Occipital lobe (tissue), 2 donors: ENCODE results near the gene PSAP. TPM values are rescaled to one million over a fixed set of nuclear protein-coding genes. Genes with fewer than 3 reads are reported as not detected.
"Not testable (repeated sequence)": the region's sequence is repeated elsewhere in the genome, so short reads cannot be mapped to it uniquely, and the experiment has no call there.

Experiments used
- DNase-seq: peaks from one replicate; lab custom pipeline; 2025; lab: John Stamatoyannopoulos, UW
- total RNA-seq: library from RNA; depleted of rRNA; stranded (reverse); fragments of >200 nt; gene quantifications from one replicate; pipeline ENCODE4 v1.2.3, GENCODE V29; 2014

Gene PSAP
- total RNA-seq, 1 donor from 2014 or later, result 385 TPM

DNA sequence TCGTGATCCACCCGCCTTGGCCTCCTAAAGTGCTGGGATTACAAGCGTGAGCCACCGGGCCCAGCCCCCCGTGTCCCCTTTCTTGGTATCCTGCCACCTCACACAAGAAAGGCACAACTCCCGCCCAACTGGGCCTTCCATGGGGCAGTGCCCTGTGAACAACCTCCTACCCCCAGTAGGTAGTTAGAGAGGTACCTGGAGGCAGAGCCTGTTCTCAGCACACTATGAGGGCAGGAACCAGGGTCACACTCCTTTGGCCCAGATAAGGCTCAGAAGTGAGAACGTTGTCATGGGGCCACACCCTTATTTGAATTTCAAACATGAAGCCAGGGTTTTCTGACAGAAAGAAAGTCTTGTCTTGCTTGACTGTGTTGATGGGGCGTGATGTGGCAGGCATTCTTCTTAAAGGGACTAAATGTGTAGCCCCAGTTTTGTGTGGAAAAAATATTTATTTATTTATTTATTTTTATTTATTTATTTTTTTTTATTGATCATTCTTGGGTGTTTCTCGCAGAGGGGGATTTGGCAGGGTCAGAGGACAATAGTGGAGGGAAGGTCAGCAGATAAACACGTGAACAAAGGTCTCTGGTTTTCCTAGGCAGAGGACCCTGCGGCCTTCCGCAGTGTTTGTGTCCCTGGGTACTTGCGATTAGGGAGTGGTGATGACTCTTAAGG is 23.8 kb upstream of the PSAP start:
- not testable (repeated sequence) for DNase-seq

DNA sequence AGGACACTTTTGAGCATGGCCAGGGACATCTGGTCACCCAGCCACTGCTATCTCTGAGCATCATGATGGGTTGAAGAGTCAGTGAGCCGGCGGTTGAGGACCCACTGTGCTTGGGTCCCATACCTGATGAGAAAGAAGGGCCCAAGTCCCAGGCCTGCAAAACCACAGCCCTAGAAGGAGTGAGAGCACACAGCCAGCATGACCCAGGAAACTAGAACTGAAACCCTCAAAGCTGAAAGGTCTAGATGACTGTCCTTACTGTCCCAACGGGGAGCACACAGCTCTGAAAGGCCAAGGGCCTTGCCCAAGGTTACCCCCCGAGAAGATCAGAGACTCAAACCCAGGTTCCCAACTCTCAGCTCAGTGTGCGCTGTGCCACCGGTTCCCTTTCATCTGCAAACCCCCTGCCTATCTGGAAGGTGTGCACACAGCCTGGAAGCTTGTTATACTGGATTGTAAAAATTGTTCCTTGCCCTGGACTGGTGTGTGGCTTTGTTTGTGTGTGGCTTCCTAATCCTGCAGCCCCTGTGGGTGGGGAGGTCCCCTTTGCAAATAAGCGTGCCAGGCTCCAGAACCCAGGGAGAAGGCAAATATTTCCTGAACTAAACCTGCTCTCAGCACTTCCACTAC is 22.6 kb upstream of the PSAP start:
- no peak for DNase-seq

DNA sequence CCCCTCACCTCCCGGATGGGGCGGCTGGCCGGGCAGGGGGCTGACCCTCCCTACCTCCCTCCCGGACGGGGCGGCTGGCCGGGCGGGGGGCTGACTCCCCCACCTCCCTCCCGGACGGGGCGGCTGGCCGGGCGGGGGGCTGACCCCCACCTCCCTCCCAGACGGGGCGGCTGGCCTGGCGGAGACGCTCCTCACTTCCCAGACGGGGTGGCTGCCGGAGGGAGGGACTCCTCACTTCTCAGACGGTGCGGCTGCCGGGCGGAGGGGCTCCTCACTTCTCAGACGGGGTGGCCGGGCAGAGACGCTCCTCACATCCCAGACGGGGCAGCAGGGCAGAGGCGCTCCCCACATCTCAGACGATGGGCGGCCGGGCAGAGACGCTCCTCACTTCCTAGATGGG is 18.6 kb upstream of the PSAP start:
- not testable (repeated sequence) for DNase-seq

DNA sequence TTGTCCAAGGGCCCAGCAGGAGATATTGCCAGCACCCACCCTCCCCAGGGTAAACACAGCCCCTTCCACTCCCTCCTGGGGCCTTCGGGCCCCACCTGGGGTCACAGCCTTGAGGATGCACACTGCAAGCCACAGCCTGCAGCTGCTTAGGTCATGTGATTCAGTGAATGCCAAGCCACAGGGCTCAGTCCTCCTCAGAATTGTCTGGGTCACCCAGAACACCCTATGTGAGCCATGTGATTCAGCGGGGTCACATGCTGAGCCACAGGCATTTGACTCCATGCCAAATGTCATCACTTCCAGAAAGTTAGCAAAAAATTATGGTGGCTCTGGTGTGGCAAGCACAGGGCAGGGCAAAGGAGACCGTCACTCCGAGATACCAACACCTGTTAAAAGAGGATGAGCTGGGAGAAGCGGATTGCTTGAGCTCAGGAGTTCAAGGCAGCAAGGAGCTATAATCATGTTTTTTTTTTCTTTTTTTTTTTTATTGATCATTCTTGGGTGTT is 17.2 kb upstream of the PSAP start:
- DNase-seq, result no peak

DNA sequence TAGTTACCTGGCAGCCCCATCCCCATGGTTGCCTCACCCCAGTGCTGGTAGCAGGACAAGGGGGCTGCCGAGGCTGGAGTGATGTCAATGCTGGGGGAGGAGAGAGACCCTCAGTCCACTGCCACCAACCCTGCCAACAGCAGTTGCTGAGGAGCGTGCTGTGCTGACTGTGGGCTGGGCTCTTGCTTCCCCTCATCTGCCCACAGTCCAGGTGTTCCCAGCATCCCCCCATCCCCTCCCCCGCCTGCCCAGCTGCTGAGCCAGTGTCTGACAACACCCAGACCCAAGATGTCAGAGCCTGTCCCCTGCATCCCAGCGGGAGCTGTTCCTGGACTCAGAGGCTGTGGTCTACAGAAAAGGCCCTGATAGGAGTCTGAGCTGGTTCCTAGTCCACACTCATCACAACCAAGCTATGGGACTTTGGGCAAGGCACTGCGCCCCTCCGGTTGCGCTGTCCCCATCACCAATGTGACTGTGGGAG is 14.6 kb upstream of the PSAP start:
- DNase-seq, result no peak

DNA sequence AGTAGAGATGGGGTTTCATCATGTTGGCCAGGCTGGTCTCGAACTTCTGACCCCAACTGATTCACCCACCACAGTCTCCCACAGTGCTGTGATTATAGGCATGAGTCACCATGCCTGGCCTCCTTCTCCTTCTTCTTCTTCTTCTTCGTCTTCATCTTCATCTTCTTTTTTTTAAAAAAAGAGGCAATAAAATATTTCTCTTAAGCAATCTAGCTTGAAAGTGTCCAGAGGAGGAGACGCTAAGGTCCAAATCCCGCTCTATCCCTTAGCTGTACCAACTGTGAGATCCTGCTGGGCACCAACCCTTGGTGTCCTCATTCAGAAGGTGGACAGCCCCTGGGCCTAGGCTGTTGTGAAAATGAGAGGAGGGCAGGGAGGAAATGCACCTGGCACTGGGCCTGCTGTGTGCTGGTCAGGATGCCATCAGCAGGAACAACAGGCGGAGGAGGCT is 13.9 kb upstream of the PSAP start:
- no peak for DNase-seq

DNA sequence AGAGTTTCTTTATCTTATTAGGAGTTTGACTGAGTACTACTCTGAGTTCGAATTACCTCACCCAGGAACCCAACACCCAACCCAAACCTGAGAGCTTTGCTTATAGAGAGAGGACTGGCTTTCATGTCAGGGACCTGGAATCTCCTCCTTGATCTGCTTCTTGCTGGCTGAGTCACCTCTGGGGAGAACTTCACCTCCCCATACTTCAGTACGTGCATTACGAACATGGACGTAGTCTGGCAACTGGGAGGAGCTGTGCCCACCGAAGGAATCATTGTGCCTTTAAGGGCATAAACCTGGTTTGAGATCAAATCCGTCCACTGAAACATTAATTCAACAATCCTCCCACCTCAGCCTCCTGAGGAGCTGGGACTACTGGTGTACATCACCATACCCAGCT is 12.2 kb upstream of the PSAP start:
- no peak for DNase-seq

DNA sequence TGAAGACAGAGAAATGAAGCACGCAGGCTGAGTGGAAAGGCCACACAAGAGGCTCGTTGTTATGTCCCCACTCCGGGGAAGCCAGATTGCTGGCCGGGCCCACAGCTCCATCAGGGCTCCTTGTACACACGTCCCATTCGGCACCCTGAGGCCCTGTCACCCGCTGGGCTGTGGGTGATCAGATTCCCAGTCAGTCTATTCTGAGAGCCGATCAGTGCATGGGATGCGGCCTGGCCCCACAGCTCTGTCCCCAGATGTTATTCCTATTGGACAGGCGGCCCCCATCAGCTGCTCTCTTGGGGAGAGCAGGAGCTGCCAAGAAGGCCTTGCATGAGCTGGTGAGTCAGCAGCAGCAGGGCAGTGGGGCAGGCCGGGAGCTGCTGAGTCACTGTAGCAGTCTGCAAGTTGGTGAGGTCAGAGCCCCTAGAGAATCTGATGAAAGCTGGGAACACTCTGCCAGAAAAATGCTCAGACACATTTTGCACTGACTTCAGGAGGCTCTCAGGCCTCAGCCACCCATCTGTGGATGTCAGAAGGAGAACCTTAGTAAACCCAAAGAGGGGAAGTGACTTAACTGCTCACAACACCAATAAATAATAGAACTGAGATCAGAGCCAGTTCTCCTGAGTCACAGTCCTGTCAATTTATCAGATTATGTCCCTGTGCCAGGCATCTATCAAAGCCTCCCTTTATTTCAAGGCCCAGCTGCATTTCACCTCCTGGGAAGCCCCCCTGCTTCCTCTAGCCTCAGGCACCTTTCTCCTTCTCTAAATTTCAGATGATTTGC is 9.4 kb upstream of the PSAP start:
- DNase-seq, result peak; percentile 91

DNA sequence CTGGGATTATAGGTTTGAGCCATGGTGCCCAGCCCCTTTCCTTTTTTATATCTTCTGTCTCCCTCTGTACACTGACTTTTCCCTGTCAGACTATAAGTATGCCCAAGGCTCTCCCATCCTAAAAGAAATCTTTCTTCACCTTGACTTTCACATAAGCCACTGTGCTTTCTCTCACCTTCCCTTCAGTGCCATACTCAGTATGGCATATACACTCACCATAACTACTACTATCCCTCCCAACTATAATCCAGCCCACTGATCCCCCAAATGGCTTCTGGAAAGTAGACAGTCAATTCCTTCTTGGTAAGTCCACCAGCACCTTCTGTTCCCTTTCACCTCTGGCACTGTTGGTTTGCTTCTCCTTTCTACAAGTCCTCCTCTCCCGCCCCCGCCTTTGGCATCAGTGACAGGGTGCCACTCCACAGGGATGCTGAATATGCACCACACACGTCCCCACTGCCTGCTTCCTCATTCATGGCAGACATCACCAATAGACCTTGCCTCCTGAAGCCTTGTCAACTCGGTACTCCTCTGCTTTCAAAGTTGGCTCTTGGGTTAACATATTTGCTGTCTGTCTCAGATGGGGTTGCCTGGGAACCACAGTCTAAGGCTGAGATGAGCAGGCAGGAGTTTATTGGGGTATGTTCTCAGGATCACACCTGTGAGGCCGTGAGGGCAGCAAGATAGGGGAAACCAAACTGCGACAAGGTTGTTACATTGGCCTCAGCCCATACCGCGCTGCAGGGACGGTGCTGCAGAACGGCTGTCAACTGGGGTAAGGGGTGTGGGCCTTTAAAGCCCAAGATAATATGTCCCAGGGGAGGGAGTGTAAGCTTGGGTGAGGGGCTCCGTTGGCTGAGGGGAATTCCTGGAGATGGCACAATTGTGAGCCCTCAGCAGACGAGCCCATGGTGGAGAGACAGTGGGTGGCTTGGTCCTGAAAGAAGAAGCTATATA is 7.2 kb upstream of the PSAP start:
- no peak for DNase-seq

DNA sequence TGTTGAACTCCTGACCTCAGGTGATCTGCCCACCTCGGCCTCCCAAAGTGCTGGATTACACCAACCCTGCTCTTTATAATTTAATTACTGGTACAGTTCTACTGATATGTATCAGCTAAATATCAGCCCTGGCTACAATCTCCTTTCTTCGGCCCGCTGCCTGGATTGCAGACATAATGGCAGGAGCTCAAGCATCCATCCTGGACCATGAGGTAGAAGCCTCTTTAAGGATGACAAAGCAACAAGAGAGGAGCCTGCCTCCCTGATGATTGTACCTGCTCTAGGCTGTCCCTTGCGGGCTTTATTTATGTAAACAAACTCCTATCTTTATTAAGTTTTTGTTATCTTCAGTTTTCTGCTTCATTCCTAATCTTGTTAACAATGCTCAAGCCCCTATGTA is 5.6 kb upstream of the PSAP start:
- no peak for DNase-seq

DNA sequence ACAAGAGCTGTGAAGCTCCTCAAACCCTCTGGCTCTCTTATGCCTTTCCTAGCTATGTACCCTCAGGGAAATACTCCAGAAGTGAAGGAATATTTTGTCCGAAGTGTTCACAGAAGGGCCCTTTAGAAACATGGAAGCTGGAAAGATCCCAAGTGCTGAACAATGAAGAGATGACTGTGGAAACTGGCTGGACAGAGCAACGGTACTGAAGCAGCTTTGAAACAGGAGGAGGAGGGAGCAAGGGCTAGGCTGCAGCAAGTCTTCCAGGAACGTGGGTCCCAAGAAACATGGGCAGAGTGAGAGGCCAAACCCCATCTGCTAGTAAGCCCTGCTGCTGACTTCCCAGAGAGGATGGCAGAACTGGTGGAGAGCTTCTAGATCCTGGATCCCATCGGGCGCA is 3.0 kb upstream of the PSAP start:
- no peak for DNase-seq

DNA sequence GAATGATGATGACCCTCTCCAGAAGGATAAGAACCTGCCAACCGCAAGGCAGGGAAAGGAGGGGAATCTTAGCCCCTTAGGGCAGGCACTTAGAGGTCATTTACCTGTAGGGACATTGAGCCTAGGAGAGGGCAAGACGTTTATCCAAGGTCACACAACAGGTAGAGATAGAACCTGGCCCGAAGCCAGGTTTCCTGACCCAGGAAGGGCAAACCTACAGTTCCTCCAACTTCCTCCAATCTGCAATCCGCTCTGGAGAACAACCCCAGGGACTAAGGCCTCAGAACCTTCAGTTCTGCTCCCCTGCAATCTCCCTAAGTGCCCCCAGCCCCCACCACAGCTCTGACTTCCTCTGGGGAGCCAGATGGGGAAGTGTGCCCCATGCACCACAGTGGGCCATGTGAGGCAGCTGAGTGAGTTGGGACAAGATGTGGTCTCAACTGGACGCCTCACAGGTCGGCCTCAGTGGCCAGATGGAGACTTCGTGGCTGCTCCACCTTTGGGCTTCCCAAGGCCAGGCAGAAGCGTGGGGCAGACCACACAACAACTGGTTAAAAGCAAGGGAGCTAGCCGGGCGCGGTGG is 1.4 kb upstream of the PSAP start:
- no peak for DNase-seq

DNA sequence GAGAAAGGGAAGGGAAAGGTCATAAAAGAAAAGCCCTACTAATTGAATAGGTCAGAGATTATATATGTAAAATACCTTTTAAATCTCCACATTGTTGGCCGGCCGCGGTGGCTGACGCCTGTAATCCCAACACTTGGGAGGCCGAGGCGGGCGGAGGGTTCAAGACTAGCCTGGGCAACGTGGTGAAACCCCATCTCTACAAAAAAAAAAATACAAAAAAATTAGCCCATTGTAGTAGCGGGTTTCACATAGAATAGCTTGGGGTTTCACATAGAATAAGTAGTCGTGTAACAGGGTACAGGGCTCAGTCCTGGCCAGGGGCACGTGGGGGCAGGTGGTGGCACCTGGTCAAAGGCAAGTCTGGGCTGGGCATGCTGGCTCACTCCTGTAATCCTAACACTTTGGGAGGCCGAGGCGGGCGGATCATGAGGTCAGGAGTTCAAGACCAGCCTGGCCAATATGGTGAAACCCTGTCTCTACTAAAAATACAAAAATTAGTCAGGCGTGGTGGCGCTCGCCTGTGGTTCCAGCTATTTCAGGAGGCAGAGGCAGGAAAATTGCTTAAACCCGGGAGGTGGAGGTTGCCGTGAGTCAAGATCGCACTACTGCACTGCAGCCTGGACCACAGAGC is 529 bp upstream of the PSAP start:
- DNase-seq, result not testable (repeated sequence)

DNA sequence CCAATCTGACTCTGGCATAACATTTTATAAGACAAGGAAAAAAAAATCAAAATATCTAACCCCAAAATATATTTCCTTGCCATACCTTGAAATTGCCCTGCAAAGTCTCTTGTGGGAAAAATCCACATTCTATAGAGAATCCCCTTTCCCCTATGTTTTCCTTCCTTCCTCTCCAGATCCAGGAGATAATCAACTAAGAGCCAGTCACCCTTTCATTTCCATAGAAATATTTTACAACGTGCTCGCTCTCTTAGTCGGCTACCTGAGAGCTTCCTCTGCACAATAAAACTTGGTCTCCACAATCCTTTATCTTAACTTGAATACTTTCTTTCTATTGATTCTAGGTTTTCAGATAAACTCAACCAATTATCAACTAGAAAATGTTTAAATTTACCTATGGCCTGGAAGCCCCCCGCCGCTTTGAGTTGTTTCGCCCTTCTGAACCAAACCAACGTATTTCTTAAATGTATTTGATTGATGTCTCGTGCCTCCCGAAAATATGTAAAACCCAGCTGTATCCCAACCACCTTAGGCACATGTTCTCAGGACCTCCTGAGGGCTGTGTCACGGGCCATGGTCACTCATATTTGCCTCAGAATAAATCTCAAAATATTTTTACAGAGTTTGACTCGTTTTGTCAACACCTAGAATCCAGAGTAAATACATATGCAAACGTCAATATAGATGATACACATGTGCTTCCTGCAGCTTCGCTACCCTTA is 869 bp downstream of the PSAP start:
- DNase-seq, result no peak

DNA sequence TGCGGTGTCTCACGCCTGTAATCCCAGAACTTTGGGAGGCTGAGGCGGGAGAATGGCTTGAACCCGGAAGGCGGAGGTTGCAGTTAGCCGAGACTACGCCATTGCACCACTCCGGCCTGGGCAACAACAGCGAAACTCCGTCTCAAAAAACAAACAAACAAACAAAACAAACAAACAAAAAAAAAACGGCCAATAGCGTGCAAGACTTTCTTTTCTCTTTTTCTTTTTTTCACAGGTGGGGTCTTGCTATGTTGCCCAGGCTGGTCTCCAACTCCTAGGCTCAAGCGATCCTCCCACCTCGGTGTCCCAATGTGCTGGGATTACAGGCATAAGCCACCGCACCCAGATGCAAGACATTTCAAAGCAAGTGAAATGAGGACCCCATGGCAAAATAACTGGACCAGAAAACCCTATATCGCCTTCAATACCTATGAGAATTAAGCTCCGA is 1.6 kb downstream of the PSAP start:
- no peak for DNase-seq

DNA sequence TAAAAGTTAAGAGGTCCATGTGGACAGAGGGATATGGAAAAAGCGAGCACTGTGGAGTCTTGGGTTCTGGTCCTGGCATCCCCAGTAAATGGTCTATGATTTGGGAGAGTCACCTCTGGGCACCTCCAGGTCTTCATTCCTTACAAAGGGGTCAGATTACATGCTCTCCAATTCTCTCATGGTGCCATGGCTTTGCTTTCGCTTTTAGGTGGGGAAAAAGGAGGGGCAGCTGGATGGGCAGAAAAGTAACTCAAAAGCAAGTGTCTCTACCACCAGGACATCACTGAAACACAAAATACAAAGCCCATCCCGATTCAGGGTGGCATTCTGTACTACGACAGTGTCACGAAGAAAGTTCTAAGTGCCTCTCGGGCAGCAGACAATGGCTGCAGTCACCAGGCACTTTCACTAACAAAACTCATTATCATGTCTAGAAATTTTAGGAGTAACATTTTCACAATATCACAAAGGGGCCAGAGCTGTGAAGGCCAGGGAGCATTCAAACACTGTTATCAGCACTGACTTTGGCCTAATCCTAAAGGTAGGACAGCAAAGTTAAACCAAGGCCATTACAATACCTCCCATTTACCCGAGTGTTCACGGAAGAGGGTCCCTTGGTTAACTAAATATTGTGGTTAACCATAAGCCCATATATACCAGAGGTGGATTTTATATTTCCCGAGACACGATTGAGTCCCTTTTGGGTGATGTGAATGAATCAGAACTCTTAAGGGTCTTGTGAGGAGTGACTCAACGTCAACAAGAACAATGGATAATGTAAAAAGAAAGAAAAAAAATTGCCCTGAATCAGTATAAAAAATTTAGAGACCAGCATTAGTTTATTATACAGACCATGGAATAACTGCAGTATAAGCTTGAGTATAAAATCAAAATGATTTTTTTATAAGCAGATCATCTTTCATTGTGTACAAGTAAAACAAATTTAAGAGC is 2.5 kb downstream of the PSAP start:
- DNase-seq, result no peak

DNA sequence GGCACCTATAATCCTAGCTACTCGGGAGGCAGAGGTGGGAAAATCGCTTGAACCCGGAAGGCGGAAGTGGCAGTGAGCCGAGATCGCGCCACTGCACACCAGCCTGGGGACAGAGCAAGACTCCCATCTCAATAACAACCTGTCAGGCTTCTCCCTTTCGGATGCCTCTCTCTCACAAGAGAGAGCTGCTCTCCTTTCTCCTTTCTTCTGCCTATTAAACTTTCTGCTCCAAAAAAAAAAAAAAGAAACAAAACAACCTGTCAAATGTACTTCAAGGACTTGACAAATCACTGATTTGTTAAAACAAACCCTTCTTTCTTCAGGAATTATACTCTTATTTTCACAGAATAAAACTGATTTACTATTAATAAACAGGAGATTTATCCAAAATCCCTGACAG is 3.6 kb downstream of the PSAP start:
- DNase-seq, result no peak

DNA sequence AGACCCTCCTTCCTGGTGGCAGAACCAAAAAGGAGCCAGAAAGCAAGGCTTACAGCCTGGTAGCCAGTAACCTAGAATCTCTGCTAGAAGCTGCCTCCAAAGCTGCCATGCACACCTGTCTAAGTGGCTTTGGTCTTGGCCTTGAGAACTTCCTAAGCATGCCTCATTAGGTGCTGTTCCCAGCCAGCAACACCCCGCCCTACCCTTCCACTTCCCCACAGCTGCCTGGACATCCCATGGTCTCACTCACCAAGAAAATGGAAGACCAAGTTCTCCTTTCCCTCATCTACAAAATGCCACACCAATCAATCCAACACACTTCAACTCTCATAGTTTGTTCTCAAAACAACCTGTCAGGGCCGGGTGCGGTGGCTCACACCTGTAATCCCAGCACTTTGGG is 4.2 kb downstream of the PSAP start:
- DNase-seq, result no peak
